ENCODE data around the gene RARA. TPM values are rescaled to one million over a fixed set of nuclear protein-coding genes. Genes with fewer than 3 reads are reported as not detected.

Gene RARA
- total RNA-seq, 4 donors from 2014 or later = 26.2 to 53.5 (median 52.2) TPM

DNA sequence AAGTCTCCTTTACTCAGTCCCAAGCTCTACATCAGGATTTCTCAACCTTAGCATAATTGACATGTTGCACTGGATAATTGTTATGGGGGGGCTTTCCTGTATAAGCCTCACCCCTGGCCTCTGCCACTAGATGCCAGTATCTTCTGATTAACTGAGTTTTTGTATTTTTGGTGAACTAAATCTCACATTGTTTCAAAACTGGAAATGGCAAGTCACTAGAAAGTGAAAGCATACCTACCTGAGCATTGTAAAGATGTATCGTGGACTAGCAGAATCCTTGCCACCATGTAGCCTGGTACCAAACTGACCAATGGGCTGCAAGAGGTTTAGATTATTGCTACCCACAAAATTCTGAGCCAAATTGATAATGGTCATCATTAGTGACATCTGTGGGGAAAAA is 93.7 kb downstream of the RARA start:
- H3K9me3 ChIP-seq = no peaks in the 10 kb centered on the region
- no peak for DNase-seq (ENCODE audit: extremely low spot score)
- no peaks in the 10 kb centered on the region for H3K27me3 ChIP-seq
- no peak overlapping the region for H3K27ac ChIP-seq (replicated peaks in 1 of 4)
- no peaks in the 10 kb centered on the region for H3K36me3 ChIP-seq
- intact Hi-C loops (cut with DNase I) = loop anchor here (5.0 kb wide), 1 partner anchor 40 kb away; the partner anchor contains the start of gene GJD3
- 85% methylated on average over 1 of the region's 1 CpG for WGBS
- no peak overlapping the region for H3K4me3 ChIP-seq
- TF ChIP-seq POLR2AphosphoS5 (IDR thresholded peaks at IDR 0.05) = no peak
- peaks cover 0 to 2% (median 0%) of the 10 kb centered on the region in 4 donors for H3K4me1 ChIP-seq

DNA sequence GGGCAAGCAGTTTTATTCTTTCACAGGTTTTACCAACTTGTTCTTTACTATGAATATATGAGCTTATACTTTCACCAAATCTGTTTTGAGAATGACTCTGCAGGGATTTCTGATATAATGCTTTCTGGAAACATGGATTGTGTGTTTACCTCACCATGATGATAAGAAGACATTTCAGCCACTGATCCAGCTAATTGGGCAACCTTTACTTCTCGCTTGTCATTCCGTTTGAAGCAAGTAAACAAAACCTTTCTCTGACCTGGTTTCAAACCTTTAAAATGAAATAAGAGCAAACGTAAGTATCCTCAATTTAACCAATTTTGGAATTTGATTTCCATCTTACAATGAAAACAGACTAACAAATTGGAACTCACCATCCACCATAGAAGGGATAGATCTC is 95.0 kb downstream of the RARA start:
- Histone ChIP-seq H3K36me3 (no peaks in the 10 kb centered on the region), H3K9me3 (no peaks in the 10 kb centered on the region), H3K4me3 (no peak overlapping the region), H3K27me3 (no peaks in the 10 kb centered on the region), H3K4me1 (peaks cover 0 to 2% (median 0%) of the 10 kb centered on the region in 4 donors), H3K27ac (replicated peaks in 1 of 4) (no peak overlapping the region)
- DNase-seq (ENCODE audit: extremely low spot score) = no peak
- 80% methylated on average over 3 of the region's 3 CpGs for WGBS
- TF ChIP-seq EP300 (IDR thresholded peaks at IDR 0.05) (no peak), POLR2AphosphoS5 (IDR thresholded peaks at IDR 0.05) (no peak), POLR2A (IDR thresholded peaks at IDR 0.05; ENCODE audit: low read depth) (no peak)
- TF ChIP-seq, protein P1, sequence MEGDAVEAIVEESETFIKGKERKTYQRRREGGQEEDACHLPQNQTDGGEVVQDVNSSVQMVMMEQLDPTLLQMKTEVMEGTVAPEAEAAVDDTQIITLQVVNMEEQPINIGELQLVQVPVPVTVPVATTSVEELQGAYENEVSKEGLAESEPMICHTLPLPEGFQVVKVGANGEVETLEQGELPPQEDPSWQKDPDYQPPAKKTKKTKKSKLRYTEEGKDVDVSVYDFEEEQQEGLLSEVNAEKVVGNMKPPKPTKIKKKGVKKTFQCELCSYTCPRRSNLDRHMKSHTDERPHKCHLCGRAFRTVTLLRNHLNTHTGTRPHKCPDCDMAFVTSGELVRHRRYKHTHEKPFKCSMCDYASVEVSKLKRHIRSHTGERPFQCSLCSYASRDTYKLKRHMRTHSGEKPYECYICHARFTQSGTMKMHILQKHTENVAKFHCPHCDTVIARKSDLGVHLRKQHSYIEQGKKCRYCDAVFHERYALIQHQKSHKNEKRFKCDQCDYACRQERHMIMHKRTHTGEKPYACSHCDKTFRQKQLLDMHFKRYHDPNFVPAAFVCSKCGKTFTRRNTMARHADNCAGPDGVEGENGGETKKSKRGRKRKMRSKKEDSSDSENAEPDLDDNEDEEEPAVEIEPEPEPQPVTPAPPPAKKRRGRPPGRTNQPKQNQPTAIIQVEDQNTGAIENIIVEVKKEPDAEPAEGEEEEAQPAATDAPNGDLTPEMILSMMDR (IDR thresholded peaks at IDR 0.05) = no peak
- intact Hi-C loops (cut with DNase I) = loop anchor here (5.0 kb wide), 1 partner anchor 42 kb away; the partner anchor contains the start of gene GJD3

Small RNA genes within 50 kb of the gene (small RNA-seq; reads per million reads assigned to genes)
- gene RF00019 = 0 reads per million in 3 donors
- gene RNA5SP441 = 0 reads per million in 3 donors

Other genes starting within 250 kb of the RARA start
- 100 to 1,000 TPM in 2 of 4 donors, 10 to 100 TPM in 2; 69.7 to 112 (median 85.2) TPM for gene THRA, start 246.2 kb upstream of the RARA start, total RNA-seq
- 10 to 100 TPM in 3 of 4 donors, 1 to 10 TPM in 1; 6.1 to 24.2 (median 14.5) TPM for gene NR1D1, start 208.6 kb upstream of the RARA start, total RNA-seq
- 10 to 100 TPM; 64.1 to 86.8 (median 72.2) TPM for gene MSL1, start 187.2 kb upstream of the RARA start, total RNA-seq
- 100 to 1,000 TPM in 2 of 4 donors, 10 to 100 TPM in 2; 77.2 to 103 (median 95.5) TPM for gene CASC3, start 168.6 kb upstream of the RARA start, total RNA-seq
- 1 to 10 TPM; 1.5 to 5.4 (median 2.9) TPM for gene RAPGEFL1, start 131.7 kb upstream of the RARA start, total RNA-seq
- 10 to 100 TPM in 2 of 4 donors, 1 to 10 TPM in 2; 7.8 to 21.5 (median 12.1) TPM for gene WIPF2, start 89.9 kb upstream of the RARA start, total RNA-seq
- gene CDC6, start 21.3 kb upstream of the RARA start, total RNA-seq = under 1 TPM; 0.32 to 0.83 (median 0.44) TPM
- gene GJD3, start 55.6 kb downstream of the RARA start, total RNA-seq = under 1 TPM in 2 of 4 donors, not detected in 2; 0.40 to 0.50 TPM
- 1 to 10 TPM in 1 of 4 donors, under 1 TPM in 3; under 0.01 to 1.4 (median 0.30) TPM for gene TOP2A, start 108.7 kb downstream of the RARA start, total RNA-seq
- gene IGFBP4, start 134.3 kb downstream of the RARA start, total RNA-seq = 100 to 1,000 TPM; 258 to 444 (median 268) TPM
- not detected for gene TNS4, start 192.4 kb downstream of the RARA start, total RNA-seq